Hematopoietic multipotent progenitor cell treated with erythropoietin and hydrocortisone succinate and interleukin-3 and kit ligand, for 15 days (in vitro differentiated cells): ENCODE measurements around the gene KDM3B.
A peak's percentile ranks its signal among the peaks of the same experiment; 100 is the strongest.
"Not testable (repeated sequence)": the region's sequence is repeated elsewhere in the genome, so short reads cannot be mapped to it uniquely, and the experiment has no call there.

Experiments
- DNase-seq: peaks from one replicate; pipeline ENCODE4 v3.0.0-alpha.2; 2015; ENCODE audit warnings: low spot score

KDM3B gene

DNA sequence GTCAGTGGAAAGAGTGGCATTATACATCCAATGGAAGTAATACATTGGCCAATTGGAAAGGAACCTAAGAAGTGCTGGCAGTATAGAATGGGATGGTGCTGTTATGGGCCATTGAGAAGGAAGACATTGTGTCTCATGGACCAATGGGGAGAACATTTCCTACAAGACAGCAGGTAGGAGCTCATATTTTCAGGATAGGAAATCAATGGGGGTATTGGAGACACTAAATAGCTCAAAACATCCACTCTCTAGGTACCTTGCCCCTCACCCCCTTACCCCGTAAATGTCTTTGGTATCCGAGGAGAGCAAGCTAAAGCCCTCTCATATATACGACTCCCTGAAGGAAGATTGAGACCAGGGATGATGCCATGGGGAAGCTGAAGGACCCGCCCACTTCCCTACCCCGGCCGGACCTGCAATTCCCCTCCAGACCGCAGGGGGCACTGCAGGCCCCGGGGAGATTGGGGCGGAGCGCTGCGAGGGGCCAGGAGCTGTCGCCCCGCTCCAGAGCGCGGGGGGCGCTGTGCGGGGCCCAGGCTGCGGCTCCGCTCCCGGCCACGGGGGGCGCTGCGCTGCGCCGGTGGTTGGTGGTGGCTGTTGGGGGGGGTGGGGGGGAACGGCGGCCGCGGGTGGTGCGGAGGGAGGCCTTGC, at the start of gene KDM3B:
Gene KDM3B (plus strand): TSS at position 615 of the 651 bp plus-strand sequence. CDS start 111 bp downstream, outside the sequence.
- peak; percentile 94 for DNase-seq

DNA sequence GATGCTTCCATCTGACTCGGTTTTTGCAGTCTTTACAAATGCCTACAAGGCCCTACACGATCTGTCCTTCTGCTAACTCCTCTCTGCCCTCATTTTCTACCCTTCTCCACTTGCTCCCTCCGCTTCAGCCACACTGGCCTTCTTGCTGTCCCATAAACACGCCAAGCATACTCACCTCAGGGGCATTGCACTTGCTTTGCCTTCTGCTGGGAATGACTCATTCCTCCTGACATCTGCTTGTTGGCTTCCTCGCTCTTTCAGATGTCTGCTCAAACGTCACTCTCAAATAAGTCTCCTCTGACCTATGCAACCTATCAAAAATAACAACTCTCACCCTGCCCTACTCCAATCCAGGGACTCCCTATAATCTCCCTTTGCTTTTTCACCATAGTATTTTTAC, 49.1 kb upstream of the KDM3B start:
- no peak for DNase-seq

GRCh38 chr5:138305797-138306196, 46.7 kb upstream of the KDM3B start:
- DNase-seq, result peak; percentile 90

DNA sequence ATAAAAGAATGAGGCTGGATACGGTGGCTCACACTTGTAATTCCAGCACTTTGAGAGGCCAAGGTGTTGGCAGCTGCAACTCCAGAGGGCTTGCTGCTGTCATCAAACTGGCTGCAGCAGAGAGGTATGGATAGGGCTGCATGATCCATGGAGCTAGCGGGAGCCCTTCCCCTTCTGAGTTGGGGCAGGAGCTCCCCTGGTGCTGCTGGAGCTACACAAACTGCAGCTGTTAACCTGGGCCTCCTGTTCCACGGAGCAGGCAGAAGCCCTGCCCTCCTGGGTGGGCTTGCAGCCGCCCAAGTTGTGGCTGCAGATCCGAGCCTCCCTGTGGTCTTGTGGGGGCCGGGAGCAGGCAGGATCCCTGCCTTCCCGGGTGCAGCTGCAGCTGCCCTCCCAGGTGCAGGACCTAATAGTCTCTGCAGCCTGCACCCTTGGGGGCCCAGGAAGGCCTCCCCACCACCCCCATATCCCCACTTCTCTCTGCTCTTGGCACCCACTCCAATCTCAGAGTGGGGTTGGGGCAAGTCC, 36.7 kb upstream of the KDM3B start:
- no peak for DNase-seq

- no peak for DNase-seq
Observed at GRCh38 chr5:138316355-138316754, 36.1 kb upstream of the KDM3B start.

GRCh38 chr5:138318211-138318610, 34.3 kb upstream of the KDM3B start:
- not testable (repeated sequence) for DNase-seq

DNA sequence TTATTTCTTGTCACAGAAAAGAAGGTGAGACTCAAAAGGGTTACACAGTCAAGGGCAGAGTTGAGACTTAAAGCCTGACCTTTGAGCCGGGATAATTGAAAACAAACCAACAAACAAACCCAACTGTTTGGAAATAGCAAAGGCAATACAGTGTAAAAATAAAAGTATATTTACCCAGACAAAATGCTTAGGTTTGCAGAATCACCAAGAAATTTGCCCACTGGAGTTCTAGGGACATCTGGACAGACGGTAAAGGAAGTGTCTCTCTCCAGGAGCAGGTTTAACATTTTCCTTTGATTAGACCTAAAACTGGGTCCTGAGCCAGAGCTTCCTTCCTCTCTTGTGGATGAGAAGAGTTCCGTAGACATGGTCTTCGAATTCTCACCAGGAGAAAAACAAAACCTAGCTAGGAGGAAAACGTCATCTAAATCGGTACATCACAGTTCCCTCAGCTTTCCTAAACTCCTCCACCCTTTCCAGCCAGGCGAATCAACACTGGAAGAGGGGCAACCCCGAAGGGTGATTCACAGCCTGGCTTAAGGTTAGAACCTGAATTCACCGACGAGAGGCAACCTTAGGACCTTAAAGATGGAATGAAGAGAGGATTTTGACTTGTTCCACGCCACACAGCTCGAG, 21.6 kb upstream of the KDM3B start:
- DNase-seq, result no peak

DNA sequence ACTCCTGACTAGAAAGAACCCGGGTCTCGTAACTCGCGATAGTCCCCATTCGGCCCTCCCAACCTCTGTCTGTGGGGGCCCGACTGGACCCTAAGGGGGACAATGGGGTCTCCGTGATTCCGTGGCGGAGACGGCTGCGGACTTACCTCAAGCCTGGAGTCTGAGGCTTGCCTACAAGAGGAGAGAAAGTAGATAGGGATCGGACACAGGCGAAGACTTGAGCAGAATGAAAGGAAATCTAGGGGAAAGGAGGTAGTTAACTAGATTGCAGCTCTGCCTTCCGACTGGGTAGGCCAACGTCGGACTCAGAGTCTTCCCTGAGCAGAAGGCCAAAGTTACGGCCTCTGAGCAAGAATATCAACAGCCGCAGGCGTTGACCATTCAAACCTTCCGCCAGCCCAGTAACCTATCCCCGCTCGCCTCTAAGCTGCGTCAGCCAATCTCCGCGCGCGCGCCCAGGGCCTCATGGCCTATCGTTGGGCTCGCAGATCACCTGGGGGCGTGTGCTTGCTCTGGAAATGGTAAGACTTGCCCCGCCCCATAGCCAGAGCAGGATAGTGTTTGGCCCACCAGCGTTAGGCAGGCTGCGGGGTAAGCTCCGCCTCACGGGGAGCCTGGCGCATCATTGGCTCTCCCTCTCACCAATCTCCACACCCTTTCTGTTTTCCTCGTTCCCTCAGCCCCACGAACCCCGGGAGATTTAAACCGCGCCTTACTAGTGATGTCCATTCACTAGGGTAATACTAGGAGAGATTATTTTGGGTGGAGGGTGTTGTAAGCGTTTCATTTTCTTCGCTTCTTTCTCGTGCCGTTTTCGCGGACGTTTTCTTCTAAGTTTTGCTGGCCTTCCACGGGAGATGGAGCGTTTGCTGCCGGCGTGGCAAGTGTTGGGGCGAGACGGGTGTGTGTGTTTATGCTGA, 20.8 kb upstream of the KDM3B start, which contains the start of gene CDC25C:
Gene CDC25C (minus strand): TSS at position 356 of the 920 bp plus-strand sequence. CDS start 624 bp downstream, outside the sequence.
- DNase-seq, result peak; percentile 100

GRCh38 chr5:138334867-138335447, 17.5 kb upstream of the KDM3B start:
- no peak for DNase-seq

DNA sequence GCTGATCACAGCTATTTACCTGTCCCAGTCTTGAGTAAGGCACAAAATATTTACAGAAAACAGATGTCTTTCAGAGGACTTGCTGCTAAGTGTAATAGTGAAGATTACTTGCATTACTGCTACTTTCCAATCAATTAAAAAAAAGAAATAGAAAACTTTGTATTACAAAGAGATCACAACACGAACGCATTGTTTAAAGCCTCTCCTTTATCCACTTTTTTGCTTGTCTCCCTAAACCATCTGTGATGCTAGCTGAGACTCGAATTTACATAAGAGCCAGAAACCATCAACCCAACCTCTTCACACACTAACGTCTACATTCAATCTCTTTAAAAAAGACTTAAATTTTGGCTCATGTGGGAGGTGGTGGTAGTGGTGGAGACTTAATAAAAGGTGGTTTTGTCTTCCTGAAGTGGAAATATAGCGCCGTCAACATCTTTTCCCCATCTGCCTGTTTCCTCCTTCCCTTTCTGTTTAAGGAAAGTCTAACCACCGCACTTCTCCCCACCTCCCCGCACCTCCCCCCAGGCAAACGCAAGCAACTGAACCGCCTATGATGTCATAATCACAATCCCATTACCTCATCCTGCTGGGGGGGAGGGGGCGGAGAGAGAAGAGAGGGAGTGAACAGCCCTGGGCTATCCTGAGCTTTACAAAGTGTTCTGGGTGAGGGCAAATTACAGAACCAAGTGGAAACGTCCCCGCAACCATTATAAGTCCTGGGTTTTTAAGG, 15.4 kb upstream of the KDM3B start:
- no peak for DNase-seq

DNA sequence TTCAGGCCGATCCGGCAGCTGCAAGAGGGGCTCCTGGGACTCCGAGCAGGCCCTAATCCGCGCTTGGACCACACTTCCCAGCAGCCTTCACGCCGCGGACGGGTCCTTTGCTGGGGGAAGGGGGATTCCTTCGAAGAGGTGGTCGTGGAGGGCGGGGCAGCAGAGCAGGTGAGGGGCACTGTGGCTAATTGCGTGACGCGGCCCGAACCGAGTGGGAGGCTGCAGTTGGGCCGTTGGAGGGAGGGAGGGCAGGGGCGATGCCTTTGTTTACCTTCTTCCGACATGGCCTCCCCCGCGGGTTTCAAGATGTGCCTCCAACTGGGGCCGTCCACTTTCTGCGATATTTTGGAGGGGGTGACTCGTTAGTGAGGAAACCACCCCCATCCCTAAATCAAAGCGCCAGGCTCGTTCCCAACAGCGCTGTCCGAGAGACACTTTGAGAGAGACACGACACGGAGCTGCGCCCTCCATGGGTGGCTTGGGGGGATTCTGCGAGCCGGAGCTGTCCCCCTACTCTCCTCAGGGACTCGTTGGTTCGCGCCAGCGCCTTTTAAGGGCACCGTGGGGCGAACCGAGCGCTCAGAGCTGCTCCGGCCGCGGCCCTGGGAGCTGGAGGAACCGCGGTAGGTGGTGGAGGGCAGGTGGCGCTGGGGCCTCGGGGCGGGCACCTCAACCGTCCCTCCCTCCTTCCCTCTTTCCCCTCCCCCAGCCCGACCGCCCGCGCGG, 14.6 kb upstream of the KDM3B start, which contains the start of gene FAM53C:
Gene FAM53C (plus strand): TSS at position 582 of the 726 bp plus-strand sequence. CDS start 3,070 bp downstream, outside the sequence.
- peak; percentile 94 for DNase-seq

GRCh38 chr5:138338411-138339090, 13.9 kb upstream of the KDM3B start:
- no peak for DNase-seq

- DNase-seq, result no peak
Observed at GRCh38 chr5:138339091-138339456, 13.4 kb upstream of the KDM3B start.

GRCh38 chr5:138339464-138339863, 13.0 kb upstream of the KDM3B start:
- DNase-seq, result no peak

GRCh38 chr5:138340008-138340407, 12.5 kb upstream of the KDM3B start:
- DNase-seq, result no peak

DNA sequence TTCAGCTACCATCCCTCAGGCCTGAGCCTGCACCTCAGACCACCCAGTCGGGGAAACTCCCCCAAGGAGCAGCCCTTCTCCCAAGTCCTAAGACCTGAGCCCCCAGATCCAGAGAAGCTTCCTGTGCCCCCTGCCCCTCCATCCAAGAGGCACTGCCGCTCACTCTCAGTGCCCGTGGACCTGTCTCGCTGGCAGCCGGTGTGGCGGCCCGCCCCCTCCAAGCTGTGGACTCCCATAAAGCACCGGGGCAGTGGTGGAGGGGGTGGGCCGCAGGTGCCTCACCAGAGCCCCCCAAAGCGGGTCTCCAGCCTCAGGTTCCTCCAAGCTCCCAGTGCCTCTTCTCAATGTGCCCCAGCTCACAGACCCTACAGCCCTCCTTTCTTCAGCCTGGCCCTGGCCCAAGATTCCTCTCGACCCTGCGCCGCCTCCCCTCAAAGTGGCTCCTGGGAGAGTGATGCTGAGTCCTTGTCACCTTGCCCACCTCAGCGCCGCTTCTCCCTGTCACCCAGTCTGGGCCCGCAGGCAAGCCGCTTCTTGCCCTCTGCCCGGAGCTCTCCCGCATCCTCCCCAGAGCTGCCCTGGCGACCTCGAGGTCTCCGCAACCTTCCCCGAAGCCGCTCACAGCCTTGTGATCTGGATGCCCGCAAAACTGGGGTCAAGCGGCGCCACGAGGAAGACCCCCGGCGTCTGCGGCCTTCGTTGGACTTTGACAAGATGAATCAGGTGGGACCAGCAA, 7.4 kb upstream of the KDM3B start:
- no peak for DNase-seq

GRCh38 chr5:138346889-138347288, 5.6 kb upstream of the KDM3B start:
- DNase-seq, result no peak

DNA sequence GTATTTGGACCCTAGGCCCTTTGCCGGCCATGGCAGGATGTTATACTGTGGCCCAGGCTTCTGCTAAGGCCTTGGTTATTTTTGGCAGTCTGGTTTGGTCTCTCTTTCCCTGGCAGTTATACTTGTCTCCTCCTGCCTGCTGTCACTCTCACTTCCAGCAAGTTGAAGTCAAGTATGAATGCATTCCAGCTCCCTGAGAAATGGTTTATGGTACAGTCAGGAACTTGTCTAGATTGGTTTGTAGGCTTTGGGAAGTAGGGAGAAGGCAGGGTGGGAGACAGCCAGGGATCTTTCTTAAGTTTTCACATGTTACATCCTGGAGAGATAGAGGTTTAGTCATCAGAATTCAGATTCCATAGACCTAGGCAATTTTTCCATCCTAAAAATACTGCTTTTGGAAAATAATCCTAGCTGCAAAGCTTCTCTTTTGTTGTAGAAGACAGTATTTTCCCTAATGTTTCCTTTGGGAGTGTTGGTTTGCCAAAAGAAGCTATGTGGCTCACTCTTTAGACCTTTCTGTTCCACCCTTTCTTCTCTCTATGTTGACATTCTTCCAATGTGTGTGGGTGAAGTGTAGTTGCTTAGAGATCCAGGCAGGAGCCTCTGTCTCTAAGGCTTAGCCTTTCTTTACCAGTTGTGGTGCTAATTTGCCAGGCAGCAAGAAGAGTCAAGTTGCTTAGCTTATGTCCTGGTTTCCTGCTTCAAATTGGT, 2.5 kb upstream of the KDM3B start:
- no peak for DNase-seq

- DNase-seq, result no peak
Observed at GRCh38 chr5:138350563-138350890, 2.0 kb upstream of the KDM3B start.
